Right ventricle myocardium inferior (tissue), 1 donor: ENCODE data around the gene CCDC47. TPM values are rescaled to one million over a fixed set of nuclear protein-coding genes. Genes with fewer than 3 reads are reported as not detected.

Experiments
- ATAC-seq: fragments of 200-7000 bp; cut with Tn5 transposase; one replicate; pipeline ENCODE4 v1.9.1; 2020; ENCODE audit warnings: mild to moderate bottlenecking, moderate library complexity
- DNase-seq: peaks from one replicate; pipeline ENCODE4 v3.0.0; 2021; ENCODE audit errors: missing footprints
- intact Hi-C: fragments of 100-400 bp; cut with DNase I; formaldehyde crosslinking; loops from one replicate; pipeline ENCODE4 v1.11.0; 2022
- total RNA-seq: library from RNA; stranded (reverse); fragmentation: NEBNext Ultra II Directional; extraction: Animal tissue kit (Norgen Biotek cat#: 25700); gene quantifications from one replicate; pipeline ENCODE4 v1.2.1, GENCODE V29; 2021
- donor health status: DM: no; HTN: yes; CAD: no; lungs with severe emphysema.

Gene CCDC47
- total RNA-seq, 1 donor from 2014 or later: 90.5 TPM

- intact Hi-C loops: no loop called here
- DNase-seq: no peak
- ATAC-seq: no peak
Observed at GRCh38 chr17:63786971-63787711, 13.7 kb upstream of the CCDC47 start.

GRCh38 chr17:63786117-63786516 lies 12.7 kb upstream of the CCDC47 start:
- no peak for DNase-seq
- intact Hi-C loops: no loop called here
- no peak for ATAC-seq

GRCh38 chr17:63785556-63785955 lies 12.2 kb upstream of the CCDC47 start:
- no peak for DNase-seq
- intact Hi-C loops: no loop called here
- ATAC-seq: no peak

GRCh38 chr17:63783522-63783921 lies 10.1 kb upstream of the CCDC47 start:
- no peak for ATAC-seq
- intact Hi-C loops: no loop called here
- DNase-seq: no peak

GRCh38 chr17:63780928-63781327 lies 7.5 kb upstream of the CCDC47 start:
- DNase-seq: no peak
- no peak for ATAC-seq
- intact Hi-C loops: no loop called here

GRCh38 chr17:63780507-63780906 lies 7.1 kb upstream of the CCDC47 start:
- DNase-seq (no peak), ATAC-seq (no peak)
- intact Hi-C loops: no loop called here

- intact Hi-C loops: no loop called here
- ATAC-seq: no peak
- DNase-seq: no peak
Observed at GRCh38 chr17:63775420-63775819, 2.0 kb upstream of the CCDC47 start.

- intact Hi-C loops: loop anchor here (1.0 to 5.0 kb wide), 2 partner anchors 52 to 732 kb away; partner anchors contain the start of genes CEP95, DDX5, FTSJ3 and PSMC5
- ATAC-seq (no peak), DNase-seq (no peak)
Observed at GRCh38 chr17:63774969-63775265, 1.5 kb upstream of the CCDC47 start.

GRCh38 chr17:63774141-63774968 lies 958 bp upstream of the CCDC47 start, which contains the start of gene DDX42:
DDX42 (plus strand) TSS chr17:63774170; CDS start chr17:63787050, 12,880 bp downstream.
- DNase-seq: peak; percentile 93
- intact Hi-C loops: loop anchor here (1.0 to 5.0 kb wide), 2 partner anchors 53 to 733 kb away; partner anchors contain the start of genes CEP95, DDX5, FTSJ3 and PSMC5
- peak; percentile 9 for ATAC-seq

GRCh38 chr17:63772801-63773271 lies 561 bp downstream of the CCDC47 start:
- intact Hi-C loops: loop anchor here (1.0 to 5.0 kb wide), 2 partner anchors 32 to 734 kb away; partner anchors contain the start of genes CEP95, DDX5 and STRADA
- ATAC-seq (no peak), DNase-seq (no peak)

- intact Hi-C loops: no loop called here
- DNase-seq (no peak), ATAC-seq (no peak)
Observed at GRCh38 chr17:63768433-63768832, 5.0 kb downstream of the CCDC47 start.

- no peak for ATAC-seq
- intact Hi-C loops: no loop called here
- no peak for DNase-seq
Observed at GRCh38 chr17:63766754-63767153, 6.6 kb downstream of the CCDC47 start.

- intact Hi-C loops: no loop called here
- ATAC-seq (no peak), DNase-seq (no peak)
Observed at GRCh38 chr17:63764716-63765115, 8.7 kb downstream of the CCDC47 start.

GRCh38 chr17:63762161-63763078 lies 11.0 kb downstream of the CCDC47 start:
- ATAC-seq (no peak), DNase-seq (no peak)
- intact Hi-C loops: no loop called here

GRCh38 chr17:63760771-63761539 lies 12.4 kb downstream of the CCDC47 start:
- DNase-seq: no peak
- no peak for ATAC-seq
- intact Hi-C loops: no loop called here

GRCh38 chr17:63758428-63758827 lies 15.0 kb downstream of the CCDC47 start:
- DNase-seq (no peak), ATAC-seq (no peak)
- intact Hi-C loops: no loop called here

GRCh38 chr17:63754046-63754445 lies 19.4 kb downstream of the CCDC47 start:
- intact Hi-C loops: no loop called here
- ATAC-seq (no peak), DNase-seq (no peak)

- no peak for ATAC-seq
- DNase-seq: no peak
- intact Hi-C loops: no loop called here
Observed at GRCh38 chr17:63753215-63753614, 20.2 kb downstream of the CCDC47 start.
